ENCODE data around the gene IGSF9. TPM values are rescaled to one million over a fixed set of nuclear protein-coding genes. Genes with fewer than 3 reads are reported as not detected.
A peak's percentile ranks its signal among the peaks of the same experiment; 100 is the strongest.

IGSF9 gene
- total and polyA plus RNA-seq, 2 experiments from 2014 or later, result 10.3 to 27.6 TPM

- TF ChIP-seq ETS1 (IDR thresholded peaks at IDR 0.05), result no peak
- TF ChIP-seq ZNF114 (CRISPR knock-in tag; IDR thresholded peaks at IDR 0.05), result no peak
- no peak for TF ChIP-seq REST (IDR thresholded peaks at IDR 0.05; ENCODE audit: unreplicated experiment)
- no peak for TF ChIP-seq JUNB (IDR thresholded peaks at IDR 0.05; ENCODE audit: unreplicated experiment)
- no peak for TF ChIP-seq STAT1 (IDR thresholded peaks at IDR 0.05; ENCODE audit: unreplicated experiment)
- no peak for TF ChIP-seq NANOG (IDR thresholded peaks at IDR 0.05; ENCODE audit: borderline replicate concordance)
- no peak for TF ChIP-seq ZNF331 (CRISPR knock-in tag; IDR thresholded peaks at IDR 0.05; ENCODE audit: low read depth)
- TF ChIP-seq POLR2AphosphoS5 (IDR thresholded peaks at IDR 0.05; ENCODE audit: low read depth), result no peak
Observed at GRCh38 chr1:159937054-159937750, 8.2 kb downstream of the IGSF9 start (continued).

GRCh38 chr1:159936273-159936904, 9.0 kb downstream of the IGSF9 start:
- H3K36me3 ChIP-seq (ENCODE audit: insufficient read depth), result 0 out of 2 replicates have a peak, but pooled peaks cover 12% of the 10 kb centered on the region
- no peak overlapping the region for H3K4me3 ChIP-seq
- no peaks in the 10 kb centered on the region for H3K9me2 ChIP-seq (ENCODE audit: insufficient read depth)
- no peaks in the 10 kb centered on the region for H3K27me3 ChIP-seq (ENCODE audit: insufficient read depth)
- no peaks in the 10 kb centered on the region for H3F3A ChIP-seq (replicated peaks; ENCODE audit: low read depth)
- Mint-ChIP-seq H3K4me1 (peaks cover 29% of the 10 kb centered on the region), H3K9me3 (no peaks in the 10 kb centered on the region; the same call in 2 of the 3 replicates), H3K36me3 (ENCODE audit: low read depth) (peaks cover 43% of the 10 kb centered on the region), H3K27ac (no peak overlapping the region), H3K27me3 (ENCODE audit: insufficient read depth, low read depth, poor library complexity) (peaks cover 21% of the 10 kb centered on the region), H3K4me3 (no peak overlapping the region; the same call in 2 of the 3 replicates)
- peak overlapping the region; percentile 45; the same call in 1 of the 2 replicates for H3K27ac ChIP-seq (ENCODE audit: low read depth)
- peaks cover 4% of the 10 kb centered on the region; the same call in 1 of the 2 replicates for H4K20me1 ChIP-seq (replicated peaks; ENCODE audit: insufficient read depth)
- H2AFZ ChIP-seq, result no peak overlapping the region
- no peaks in the 10 kb centered on the region for H3K79me2 ChIP-seq (replicated peaks; ENCODE audit: insufficient read depth)
- H3K4me2 ChIP-seq, result peak overlapping the region; percentile 69
- ATAC-seq (peak; percentile 85), DNase-seq (ENCODE audit: low spot score) (peak; percentile 79)
- H3K4me1 ChIP-seq (ENCODE audit: insufficient read depth), result peaks cover 19% of the 10 kb centered on the region
- TF ChIP-seq POLR2AphosphoS5 (IDR thresholded peaks at IDR 0.05; ENCODE audit: low read depth) (no peak), ZNF331 (CRISPR knock-in tag; IDR thresholded peaks at IDR 0.05; ENCODE audit: low read depth) (no peak), CREB1 (CRISPR knock-in tag; IDR thresholded peaks at IDR 0.05; ENCODE audit: low read depth) (no peak), ETS1 (IDR thresholded peaks at IDR 0.05) (no peak), CTCF (conservative IDR thresholded peaks at IDR 0.05; ENCODE audit: low read depth in 2 of 2) (peak; percentile 73 to 99), NANOG (IDR thresholded peaks at IDR 0.05; ENCODE audit: borderline replicate concordance) (no peak)
